Measurements from ENCODE around the gene TSPAN12.

- TF ChIP-seq CTCF (IDR thresholded peaks at IDR 0.05) (peak; percentile 84), POLR2AphosphoS5 (IDR thresholded peaks at IDR 0.05; ENCODE audit: low read depth, low read length) (no peak), REST (IDR thresholded peaks at IDR 0.05; ENCODE audit: insufficient read depth in 1 of 2, low read depth in 2 of 2, low read length in 1 of 2) (no peak), SIN3A (IDR thresholded peaks at IDR 0.05; ENCODE audit: borderline replicate concordance, insufficient read depth, low read depth, low read length) (no peak)
Observed at GRCh38 chr7:120805636-120806388, 52.1 kb downstream of the TSPAN12 start.
